ENCODE results near the gene KATNB1. TPM values are rescaled to one million over a fixed set of nuclear protein-coding genes. Genes with fewer than 3 reads are reported as not detected.

Gene KATNB1
- total and polyA plus RNA-seq, 2 experiments from 2014 or later = 31.4 to 65.9 TPM

GRCh38 chr16:57752203-57752580 lies 16.6 kb downstream of the KATNB1 start:
- H3K36me3 ChIP-seq (ENCODE audit: insufficient read depth) = no peaks in the 10 kb centered on the region
- ATAC-seq = no peak
- Mint-ChIP-seq H3K4me3 (no peak overlapping the region), H3K27me3 (ENCODE audit: insufficient read depth, low read depth, poor library complexity) (peaks cover 4% of the 10 kb centered on the region), H3K9me3 (no peaks in the 10 kb centered on the region), H3K27ac (no peak overlapping the region), H3K4me1 (no peaks in the 10 kb centered on the region), H3K36me3 (ENCODE audit: low read depth) (peaks cover 26% of the 10 kb centered on the region)
- H3K4me2 ChIP-seq = no peak overlapping the region
- H2AFZ ChIP-seq = no peak overlapping the region
- no peaks in the 10 kb centered on the region; the same call in 1 of the 2 replicates for H4K20me1 ChIP-seq (replicated peaks; ENCODE audit: insufficient read depth)
- H3K79me2 ChIP-seq (replicated peaks; ENCODE audit: insufficient read depth) = no peaks in the 10 kb centered on the region
- no peaks in the 10 kb centered on the region for H3F3A ChIP-seq (replicated peaks; ENCODE audit: low read depth)
- H3K9me2 ChIP-seq (ENCODE audit: insufficient read depth) = no peaks in the 10 kb centered on the region
- H3K4me1 ChIP-seq (ENCODE audit: insufficient read depth) = no peaks in the 10 kb centered on the region
- DNase-seq (ENCODE audit: low spot score) = no peak
- TF ChIP-seq CREB1 (CRISPR knock-in tag; IDR thresholded peaks at IDR 0.05; ENCODE audit: low read depth) (no peak), ETS1 (IDR thresholded peaks at IDR 0.05) (no peak), ZNF331 (CRISPR knock-in tag; IDR thresholded peaks at IDR 0.05; ENCODE audit: low read depth) (no peak), REST (IDR thresholded peaks at IDR 0.05; ENCODE audit: unreplicated experiment) (no peak), ZNF462 (CRISPR knock-in tag; IDR thresholded peaks at IDR 0.05) (no peak), POLR2AphosphoS5 (IDR thresholded peaks at IDR 0.05; ENCODE audit: low read depth) (no peak), EZH2phosphoT487 (IDR thresholded peaks at IDR 0.05; ENCODE audit: unreplicated experiment) (no peak), JUNB (IDR thresholded peaks at IDR 0.05; ENCODE audit: unreplicated experiment) (no peak), EZH2 (IDR thresholded peaks at IDR 0.05; ENCODE audit: low read depth, unreplicated experiment) (no peak), STAT1 (IDR thresholded peaks at IDR 0.05; ENCODE audit: unreplicated experiment) (no peak), NANOG (IDR thresholded peaks at IDR 0.05; ENCODE audit: borderline replicate concordance) (no peak), CTCF (conservative IDR thresholded peaks at IDR 0.05; ENCODE audit: low read depth in 2 of 2) (no peak), ZNF114 (CRISPR knock-in tag; IDR thresholded peaks at IDR 0.05) (no peak)
- H3K4me3 ChIP-seq = no peak overlapping the region
- H3K27ac ChIP-seq (ENCODE audit: low read depth) = no peak overlapping the region
- no peaks in the 10 kb centered on the region for H3K27me3 ChIP-seq (ENCODE audit: insufficient read depth)

Measured in GM23338 (cell line).